GM12892 (cell line): ENCODE results near the gene MLXIP.

Source experiments
- DNase-seq: peaks from one replicate; pipeline ENCODE4 v3.0.0; 2011; ENCODE audit not compliant: insufficient read length
- FAIRE-seq: peaks from 2 replicates; lab custom pipeline; 2011; peaks lifted over from hg19 to GRCh38; lab: Jason Lieb, UNC
- POLR2A ChIP-seq: IDR thresholded peaks from 2 replicates; pipeline ENCODE4 v1.6.1; 2011; ENCODE audit warnings: low read depth, low read length, control low read depth
- POLR2AphosphoS5 ChIP-seq: IDR thresholded peaks from 2 replicates; pipeline ENCODE4 v1.6.1; 2011; ENCODE audit warnings: low read depth, low read length, control low read depth
- TAF1 ChIP-seq: IDR thresholded peaks from 2 replicates; pipeline ENCODE4 v1.6.1; 2011; ENCODE audit warnings: low read depth, mild to moderate bottlenecking, control low read depth, low read length, borderline replicate concordance

The MLXIP gene

DNA sequence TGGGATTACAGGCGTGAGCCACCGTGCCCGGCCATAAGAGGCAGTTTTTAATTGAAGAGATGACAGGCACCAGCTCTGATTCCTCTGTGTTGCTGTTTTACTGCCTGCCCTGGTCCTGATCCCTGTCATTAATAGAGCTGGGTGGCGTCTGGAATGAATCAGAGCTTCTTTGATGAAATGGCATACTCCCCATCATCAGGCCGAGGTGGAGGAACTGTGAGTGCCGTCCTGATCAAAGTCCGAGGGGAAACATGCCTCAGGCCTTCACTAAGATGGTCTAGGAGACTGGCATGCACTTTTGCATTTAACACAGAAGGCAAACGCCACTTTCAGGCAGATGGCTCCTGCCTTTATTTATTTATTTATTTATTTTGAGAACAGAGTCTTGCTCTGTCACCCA lies 61.4 kb downstream of the MLXIP start:
- FAIRE-seq (no peak), DNase-seq (no peak)
- TF ChIP-seq POLR2AphosphoS5 (no peak), POLR2A (no peak), TAF1 (no peak)

DNA sequence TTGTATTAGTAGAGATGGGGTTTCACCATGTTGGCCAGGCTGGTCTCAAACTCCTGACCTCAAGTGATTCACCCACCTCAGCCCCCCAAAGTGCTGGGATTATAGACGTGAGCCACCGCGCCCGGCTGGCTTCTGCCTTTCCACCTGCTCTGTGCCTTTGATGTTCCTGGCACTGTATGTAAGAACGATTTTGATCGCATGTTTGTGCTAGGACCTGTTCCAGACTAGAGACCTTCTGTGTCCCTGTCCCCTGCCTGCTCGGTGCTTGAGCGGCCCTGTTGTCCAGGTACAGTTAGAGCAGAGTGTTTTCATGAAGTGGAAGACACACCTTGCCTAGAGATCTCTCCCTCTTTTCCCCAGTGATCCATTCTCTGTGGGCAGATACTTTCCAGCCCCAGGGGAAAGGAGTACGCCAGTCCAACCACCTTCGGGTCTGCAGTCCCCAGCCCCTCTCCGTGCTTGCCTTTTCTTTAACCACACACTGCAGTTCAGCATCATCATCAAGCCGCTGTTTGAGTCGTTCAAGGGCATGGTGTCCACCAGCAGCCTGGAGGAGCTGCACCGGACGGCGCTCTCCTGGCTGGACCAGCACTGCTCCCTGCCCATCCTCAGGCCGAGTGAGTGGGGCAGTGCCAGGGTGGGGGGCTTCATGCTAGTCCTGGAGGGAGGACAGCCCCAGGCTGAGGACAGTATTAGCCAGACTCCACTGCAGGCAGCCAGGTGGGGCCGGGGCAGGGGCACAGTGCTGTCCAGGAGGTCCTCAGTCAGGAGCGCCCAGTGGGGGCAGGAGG lies 62.1 kb downstream of the MLXIP start:
- DNase-seq (no peak), FAIRE-seq (no peak)
- TF ChIP-seq POLR2AphosphoS5: no peak
- TF ChIP-seq POLR2A: no peak
- no peak for TF ChIP-seq TAF1

GRCh38 chr12:122141911-122142725 lies 63.6 kb downstream of the MLXIP start:
- TF ChIP-seq TAF1 (no peak), POLR2AphosphoS5 (no peak)
- no peak for DNase-seq
- no peak for FAIRE-seq

- no peak for FAIRE-seq
- TF ChIP-seq POLR2A (no peak), POLR2AphosphoS5 (no peak), TAF1 (no peak)
- no peak for DNase-seq
Measured at GRCh38 chr12:122142857-122143256, 64.3 kb downstream of the MLXIP start.

GRCh38 chr12:122144885-122145284 lies 66.3 kb downstream of the MLXIP start:
- DNase-seq (no peak), FAIRE-seq (no peak)
- TF ChIP-seq POLR2A: no peak
- TF ChIP-seq TAF1: no peak

DNA sequence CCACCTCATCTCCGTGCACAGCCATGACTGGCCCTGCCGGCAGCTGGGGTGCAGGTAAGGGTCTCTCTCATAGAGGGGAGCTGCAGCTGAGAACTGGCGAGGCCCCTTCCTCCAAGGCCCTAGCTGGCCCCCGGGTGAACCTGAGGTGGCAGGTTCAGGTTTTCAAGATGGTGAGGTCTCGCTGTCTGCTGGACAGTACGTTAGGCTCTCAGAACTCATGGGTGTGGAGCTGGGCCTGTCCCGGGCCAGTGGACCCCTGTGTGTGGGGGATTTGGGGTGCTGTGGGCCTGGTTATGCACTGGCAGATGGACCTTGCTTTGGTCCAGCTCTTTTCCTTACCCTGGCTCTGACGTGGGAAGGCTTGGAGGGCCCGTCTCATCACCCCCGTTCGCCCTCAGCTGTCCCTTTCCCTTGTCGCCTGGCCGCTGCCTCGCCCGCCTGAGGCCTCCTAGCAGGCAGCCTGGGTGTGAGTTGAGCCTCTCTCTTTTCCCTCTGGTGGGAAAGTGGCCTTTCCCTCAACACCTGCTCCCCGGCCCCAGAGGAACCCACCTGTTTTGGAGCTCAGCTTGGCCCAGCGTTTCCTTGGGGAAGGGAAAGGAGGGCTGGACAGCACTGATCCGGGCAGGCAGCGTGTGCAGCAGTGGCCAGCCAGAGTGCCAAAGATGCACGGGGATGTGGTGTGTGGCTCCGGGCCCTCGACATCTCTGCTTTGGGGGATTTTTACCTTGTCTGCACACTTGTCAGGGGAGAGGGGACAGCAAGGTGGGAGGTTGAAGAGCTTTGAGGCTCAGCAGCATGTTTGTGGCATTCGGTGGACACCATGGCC lies 67.2 kb downstream of the MLXIP start:
- no peak for DNase-seq
- TF ChIP-seq TAF1: no peak
- TF ChIP-seq POLR2AphosphoS5: no peak
- TF ChIP-seq POLR2A: no peak
- FAIRE-seq: no peak

- DNase-seq (no peak), FAIRE-seq (no peak)
- TF ChIP-seq POLR2AphosphoS5: no peak
- no peak for TF ChIP-seq POLR2A
- no peak for TF ChIP-seq TAF1
Measured at GRCh38 chr12:122147514-122148290, 69.1 kb downstream of the MLXIP start.

DNA sequence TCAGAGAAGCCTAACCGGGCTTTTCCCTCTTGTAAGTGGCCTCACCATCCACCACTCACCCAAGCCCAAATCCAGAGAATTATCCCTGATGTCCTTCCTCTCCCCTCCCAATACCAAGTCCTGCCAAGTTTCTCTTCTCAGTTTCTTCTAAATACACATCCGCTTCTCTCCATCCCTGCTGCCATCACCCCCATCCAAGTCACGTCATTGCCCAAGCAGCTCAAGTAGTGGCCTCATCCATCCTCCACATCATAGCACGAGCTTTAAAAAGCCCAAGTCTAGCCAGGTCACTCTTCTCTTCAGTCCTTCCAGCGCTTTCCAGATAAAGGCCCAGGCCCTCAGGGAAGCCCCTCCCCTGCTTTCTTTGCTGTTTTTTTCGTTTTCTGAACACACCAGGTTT lies 70.1 kb downstream of the MLXIP start:
- no peak for DNase-seq
- no peak for FAIRE-seq
- TF ChIP-seq POLR2AphosphoS5 (no peak), TAF1 (no peak), POLR2A (no peak)

DNA sequence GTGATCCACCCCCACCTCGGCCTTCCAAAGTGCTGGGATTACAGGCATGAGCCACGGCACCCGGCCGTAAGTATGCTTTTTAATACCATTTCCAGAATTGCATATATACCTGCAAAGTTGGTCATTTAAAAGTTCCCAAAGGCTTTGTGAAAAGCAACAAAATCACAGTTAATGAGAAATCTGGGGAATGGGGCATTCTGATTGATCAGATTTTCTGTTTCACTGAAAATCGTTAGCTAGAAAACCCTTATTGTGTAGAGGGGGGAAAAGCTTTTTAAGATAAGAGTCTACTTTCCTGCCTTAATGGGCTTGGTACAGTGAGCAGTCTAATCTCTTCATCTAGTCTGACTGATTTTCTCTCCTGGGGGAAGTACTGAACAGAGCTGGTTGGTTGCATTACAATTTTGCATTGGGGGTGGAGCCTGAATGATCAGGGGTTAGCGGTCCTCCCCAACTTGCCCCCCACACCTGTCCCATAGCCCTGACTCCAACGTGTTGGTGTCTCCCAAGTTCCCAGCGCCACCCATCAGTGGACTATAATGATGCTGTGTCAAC lies 71.6 kb downstream of the MLXIP start:
- FAIRE-seq (no peak), DNase-seq (no peak)
- TF ChIP-seq POLR2A: no peak
- TF ChIP-seq POLR2AphosphoS5: no peak
- no peak for TF ChIP-seq TAF1

- FAIRE-seq: no peak
- no peak for TF ChIP-seq POLR2AphosphoS5
- no peak for TF ChIP-seq POLR2A
- no peak for TF ChIP-seq TAF1
Measured at GRCh38 chr12:122152754-122153153, 74.2 kb downstream of the MLXIP start.

DNA sequence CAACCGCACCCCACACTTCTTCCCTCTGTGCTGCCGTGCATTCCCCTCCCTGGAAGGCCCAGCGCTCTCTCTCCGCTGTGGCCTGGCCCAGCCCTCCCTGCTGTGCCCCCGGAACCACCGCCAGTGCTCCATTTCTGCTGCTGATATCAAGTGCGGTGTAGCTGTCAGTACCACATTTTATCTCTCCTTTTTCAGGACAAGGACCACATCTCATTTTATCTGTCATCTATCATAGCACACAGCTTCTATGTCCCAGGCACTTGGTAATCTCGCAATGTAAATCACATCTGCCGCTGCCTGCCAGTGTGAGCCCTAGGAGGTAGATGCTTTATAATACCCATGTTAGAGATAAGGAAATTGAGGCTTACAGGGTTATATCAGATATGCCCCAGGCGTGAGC lies 77.1 kb downstream of the MLXIP start:
- FAIRE-seq: no peak
- TF ChIP-seq POLR2AphosphoS5 (no peak), POLR2A (no peak), TAF1 (no peak)
- no peak for DNase-seq

More at GRCh38 chr12:122152754-122153153, 74.2 kb downstream of the MLXIP start:
- DNase-seq: no peak
